Measurements from ENCODE around the gene DNAAF5.
"Not testable (repeated sequence)": the region's sequence is repeated elsewhere in the genome, so short reads cannot be mapped to it uniquely, and the experiment has no call there.

DNAAF5 gene

GRCh38 chr7:742791-743190, 16.3 kb downstream of the DNAAF5 start:
- H3K27me3 ChIP-seq (ENCODE audit: control insufficient read depth in 1 of 2, insufficient read depth in 1 of 2, low read length in 2 of 2): no peaks in the 10 kb centered on the region
- H3K14ac ChIP-seq (ENCODE audit: low read length in 2 of 2): no peak overlapping the region
- DNase-seq: no peak
- H2BK12ac ChIP-seq (ENCODE audit: low read length in 2 of 2): no peak overlapping the region
- no peak overlapping the region for H3K18ac ChIP-seq (ENCODE audit: low read depth in 1 of 2, low read length in 2 of 2)
- H3K4ac ChIP-seq (ENCODE audit: low read depth in 1 of 2, low read length in 2 of 2): no peak overlapping the region
- no peak overlapping the region for H3K4me2 ChIP-seq (ENCODE audit: low read length, poor library complexity, severe bottlenecking)
- no peak overlapping the region for H2BK5ac ChIP-seq (ENCODE audit: low read depth, low read length, poor library complexity, severe bottlenecking)
- peaks cover 32 to 70% of the 10 kb centered on the region in 2 experiments for H3K36me3 ChIP-seq (ENCODE audit: control insufficient read depth in 1 of 2, insufficient read depth in 2 of 2, low read depth in 1 of 2, low read length in 2 of 2)
- H3K4me1 ChIP-seq (ENCODE audit: control insufficient read depth, insufficient read depth, low read depth, low read length): no peaks in the 10 kb centered on the region
- WGBS: 83% methylated on average over 8 of the region's 8 CpGs
- peaks cover 39% of the 10 kb centered on the region for H3K79me1 ChIP-seq (replicated peaks; ENCODE audit: low read length, poor library complexity, severe bottlenecking)
- H4K8ac ChIP-seq (ENCODE audit: low read length): no peak overlapping the region
- H2BK120ac ChIP-seq (ENCODE audit: low read depth, low read length): no peak overlapping the region
- no peak overlapping the region for H3K23ac ChIP-seq (ENCODE audit: low read length in 2 of 2)
- no peak overlapping the region for H2AK5ac ChIP-seq (ENCODE audit: low read length, severe bottlenecking)
- no peak overlapping the region for H3K4me3 ChIP-seq (ENCODE audit: insufficient read depth in 1 of 2, low read depth in 1 of 2, low read length in 2 of 2)
- H3K9me3 ChIP-seq (ENCODE audit: control insufficient read depth, low read length): no peaks in the 10 kb centered on the region
- no peak overlapping the region for H3K9ac ChIP-seq (ENCODE audit: low read length)
- no peak overlapping the region for H2BK15ac ChIP-seq (ENCODE audit: low read depth, poor library complexity, severe bottlenecking)
- no peak overlapping the region for H4K91ac ChIP-seq (ENCODE audit: low read length)
- H2AFZ ChIP-seq (ENCODE audit: low read depth, low read length): no peak overlapping the region
- H3K27ac ChIP-seq (ENCODE audit: low read length, poor library complexity, severe bottlenecking): no peak overlapping the region

- not testable (repeated sequence) for H2AFZ ChIP-seq (ENCODE audit: low read depth, low read length); H3K4ac ChIP-seq (ENCODE audit: low read depth in 1 of 2, low read length in 2 of 2); H3K9me3 ChIP-seq (ENCODE audit: control insufficient read depth, low read length); H3K27me3 ChIP-seq (ENCODE audit: control insufficient read depth in 1 of 2, insufficient read depth in 1 of 2, low read length in 2 of 2); DNase-seq; H2AK5ac ChIP-seq (ENCODE audit: low read length, severe bottlenecking); H2BK12ac ChIP-seq (ENCODE audit: low read length in 2 of 2); H3K27ac ChIP-seq (ENCODE audit: low read length, poor library complexity, severe bottlenecking); H3K4me3 ChIP-seq (ENCODE audit: insufficient read depth in 1 of 2, low read depth in 1 of 2, low read length in 2 of 2); H3K4me1 ChIP-seq (ENCODE audit: control insufficient read depth, insufficient read depth, low read depth, low read length); H3K23ac ChIP-seq (ENCODE audit: low read length in 2 of 2); H2BK15ac ChIP-seq (ENCODE audit: low read depth, poor library complexity, severe bottlenecking); H3K14ac ChIP-seq (ENCODE audit: low read length in 2 of 2); H2BK120ac ChIP-seq (ENCODE audit: low read depth, low read length); H2BK5ac ChIP-seq (ENCODE audit: low read depth, low read length, poor library complexity, severe bottlenecking); H3K9ac ChIP-seq (ENCODE audit: low read length); H4K91ac ChIP-seq (ENCODE audit: low read length); H4K8ac ChIP-seq (ENCODE audit: low read length); H3K4me2 ChIP-seq (ENCODE audit: low read length, poor library complexity, severe bottlenecking); H3K18ac ChIP-seq (ENCODE audit: low read depth in 1 of 2, low read length in 2 of 2)
- H3K36me3 ChIP-seq (ENCODE audit: control insufficient read depth in 1 of 2, insufficient read depth in 2 of 2, low read depth in 1 of 2, low read length in 2 of 2): peaks cover 32 to 74% of the 10 kb centered on the region in 2 experiments
- peaks cover 42% of the 10 kb centered on the region for H3K79me1 ChIP-seq (replicated peaks; ENCODE audit: low read length, poor library complexity, severe bottlenecking)
- 95% methylated on average over 9 of the region's 14 CpGs for WGBS
Observed at GRCh38 chr7:743341-744127, 17.0 kb downstream of the DNAAF5 start.

GRCh38 chr7:744128-744520, 17.6 kb downstream of the DNAAF5 start:
- H2BK120ac ChIP-seq (ENCODE audit: low read depth, low read length); H3K23ac ChIP-seq (ENCODE audit: low read length in 2 of 2); H3K14ac ChIP-seq (ENCODE audit: low read length in 2 of 2); H4K8ac ChIP-seq (ENCODE audit: low read length); H2BK12ac ChIP-seq (ENCODE audit: low read length in 2 of 2); H3K4me1 ChIP-seq (ENCODE audit: control insufficient read depth, insufficient read depth, low read depth, low read length); H2BK5ac ChIP-seq (ENCODE audit: low read depth, low read length, poor library complexity, severe bottlenecking); H3K4me2 ChIP-seq (ENCODE audit: low read length, poor library complexity, severe bottlenecking); DNase-seq; H3K9me3 ChIP-seq (ENCODE audit: control insufficient read depth, low read length); H2AFZ ChIP-seq (ENCODE audit: low read depth, low read length); H2AK5ac ChIP-seq (ENCODE audit: low read length, severe bottlenecking); H3K27ac ChIP-seq (ENCODE audit: low read length, poor library complexity, severe bottlenecking); H3K4me3 ChIP-seq (ENCODE audit: insufficient read depth in 1 of 2, low read depth in 1 of 2, low read length in 2 of 2); H3K27me3 ChIP-seq (ENCODE audit: control insufficient read depth in 1 of 2, insufficient read depth in 1 of 2, low read length in 2 of 2); H3K4ac ChIP-seq (ENCODE audit: low read depth in 1 of 2, low read length in 2 of 2); H2BK15ac ChIP-seq (ENCODE audit: low read depth, poor library complexity, severe bottlenecking); H4K91ac ChIP-seq (ENCODE audit: low read length); H3K18ac ChIP-seq (ENCODE audit: low read depth in 1 of 2, low read length in 2 of 2); H3K9ac ChIP-seq (ENCODE audit: low read length): not testable (repeated sequence)
- 100% methylated on average over 1 of the region's 5 CpGs for WGBS
- Histone ChIP-seq H3K36me3 (ENCODE audit: control insufficient read depth in 1 of 2, insufficient read depth in 2 of 2, low read depth in 1 of 2, low read length in 2 of 2) (peaks cover 32 to 72% of the 10 kb centered on the region in 2 experiments), H3K79me1 (replicated peaks; ENCODE audit: low read length, poor library complexity, severe bottlenecking) (peaks cover 41% of the 10 kb centered on the region)

- no peak overlapping the region for H3K4ac ChIP-seq (ENCODE audit: low read depth in 1 of 2, low read length in 2 of 2)
- no peak overlapping the region for H2AK5ac ChIP-seq (ENCODE audit: low read length, severe bottlenecking)
- 98% methylated on average over 20 of the region's 20 CpGs for WGBS
- peak overlapping the region; percentile 5 for H4K91ac ChIP-seq (ENCODE audit: low read length)
- peaks cover 31 to 67% of the 10 kb centered on the region in 2 experiments for H3K36me3 ChIP-seq (ENCODE audit: control insufficient read depth in 1 of 2, insufficient read depth in 2 of 2, low read depth in 1 of 2, low read length in 2 of 2)
- H3K9ac ChIP-seq (ENCODE audit: low read length): no peak overlapping the region
- H4K8ac ChIP-seq (ENCODE audit: low read length): no peak overlapping the region
- H2BK120ac ChIP-seq (ENCODE audit: low read depth, low read length): no peak overlapping the region
- no peak overlapping the region for H2BK5ac ChIP-seq (ENCODE audit: low read depth, low read length, poor library complexity, severe bottlenecking)
- no peak overlapping the region for H3K23ac ChIP-seq (ENCODE audit: low read length in 2 of 2)
- no peak overlapping the region for H3K4me3 ChIP-seq (ENCODE audit: insufficient read depth in 1 of 2, low read depth in 1 of 2, low read length in 2 of 2)
- H3K27me3 ChIP-seq (ENCODE audit: control insufficient read depth in 1 of 2, insufficient read depth in 1 of 2, low read length in 2 of 2): no peaks in the 10 kb centered on the region
- H3K27ac ChIP-seq (ENCODE audit: low read length, poor library complexity, severe bottlenecking): no peak overlapping the region
- no peaks in the 10 kb centered on the region for H3K9me3 ChIP-seq (ENCODE audit: control insufficient read depth, low read length)
- peaks cover 39% of the 10 kb centered on the region for H3K79me1 ChIP-seq (replicated peaks; ENCODE audit: low read length, poor library complexity, severe bottlenecking)
- H3K14ac ChIP-seq (ENCODE audit: low read length in 2 of 2): no peak overlapping the region
- H3K4me1 ChIP-seq (ENCODE audit: control insufficient read depth, insufficient read depth, low read depth, low read length): peaks cover 5% of the 10 kb centered on the region
- H3K4me2 ChIP-seq (ENCODE audit: low read length, poor library complexity, severe bottlenecking): no peak overlapping the region
- H2BK12ac ChIP-seq (ENCODE audit: low read length in 2 of 2): no peak overlapping the region
- no peak overlapping the region for H3K18ac ChIP-seq (ENCODE audit: low read depth in 1 of 2, low read length in 2 of 2)
- H2AFZ ChIP-seq (ENCODE audit: low read depth, low read length): no peak overlapping the region
- no peak overlapping the region for H2BK15ac ChIP-seq (ENCODE audit: low read depth, poor library complexity, severe bottlenecking)
- no peak for DNase-seq
Observed at GRCh38 chr7:744854-745430, 18.4 kb downstream of the DNAAF5 start.

All from mesenchymal stem cell (in vitro differentiated cells and primary cell).